K562 (cell line): ENCODE results near the gene EML1.

Experiments used
- BDP1 ChIP-seq: IDR thresholded peaks from 3 replicates; pipeline ENCODE4 v1.6.1; 2011; ENCODE audit not compliant: insufficient read length, insufficient read depth
- CBX1 ChIP-seq: sonication (generic); IDR thresholded peaks from 2 replicates; pipeline ENCODE4 v1.6.1; 2016; ENCODE audit warnings: antibody characterized with exemption, low read depth, mild to moderate bottlenecking
- FOXP1 ChIP-seq: sonication (generic); formaldehyde crosslinking; IDR thresholded peaks from 2 replicates; pipeline ENCODE4 v1.8.0; 2022; ENCODE audit warnings: mild to moderate bottlenecking, missing genetic modification reagents
- MEF2A ChIP-seq: IDR thresholded peaks from 2 replicates; pipeline ENCODE4 v1.6.1; 2011; ENCODE audit warnings: low read depth, mild to moderate bottlenecking, low read length, moderate library complexity; ENCODE audit not compliant: control insufficient read depth
- POLR2A ChIP-seq: fragments of 450-650 bp; conservative IDR thresholded peaks from 2 replicates; pipeline ENCODE4 v1.6.1; 2016
- POLR2AphosphoS5 ChIP-seq: IDR thresholded peaks from 2 replicates; pipeline ENCODE4 v1.6.1; 2011; ENCODE audit warnings: mild to moderate bottlenecking, low read depth, low read length, moderate library complexity; ENCODE audit not compliant: control insufficient read depth, insufficient read depth
- SIN3A ChIP-seq, 2 experiments: fragments of 150-350 bp in 1 of 2; IDR thresholded peaks; 2 replicates each; pipeline ENCODE4 v1.6.1; 2011 to 2016; ENCODE audit warnings: borderline replicate concordance in 2 of 2, low read depth in 2 of 2, low read length in 2 of 2, mild to moderate bottlenecking in 2 of 2, moderate library complexity in 2 of 2; ENCODE audit not compliant: control insufficient read depth in 1 of 2
- SMAD1 ChIP-seq: fragments of 150-350 bp; IDR thresholded peaks from 2 replicates; pipeline ENCODE4 v1.6.1; 2014; ENCODE audit warnings: low read length, low read depth; ENCODE audit not compliant: partially characterized antibody
- ZKSCAN1 ChIP-seq: fragments of 150-350 bp; IDR thresholded peaks from 2 replicates; pipeline ENCODE4 v1.6.1; 2016; ENCODE audit warnings: low read depth, low read length
- ZNF316 ChIP-seq: fragments of 450-650 bp; IDR thresholded peaks from 2 replicates; pipeline ENCODE4 v1.6.1; 2016
- TF ChIP-seq, protein P1 (sequence below): fragments of 450-650 bp; IDR thresholded peaks from one replicate; pipeline ENCODE4 v1.6.1; 2018; ENCODE audit warnings: mild to moderate bottlenecking, moderate library complexity; ENCODE audit not compliant: partially characterized antibody
- TF ChIP-seq, protein P2 (sequence below): sonication (generic); formaldehyde crosslinking; IDR thresholded peaks from 2 replicates; pipeline ENCODE4 v1.8.1; 2023; ENCODE audit warnings: mild to moderate bottlenecking, missing genetic modification reagents

DNA sequence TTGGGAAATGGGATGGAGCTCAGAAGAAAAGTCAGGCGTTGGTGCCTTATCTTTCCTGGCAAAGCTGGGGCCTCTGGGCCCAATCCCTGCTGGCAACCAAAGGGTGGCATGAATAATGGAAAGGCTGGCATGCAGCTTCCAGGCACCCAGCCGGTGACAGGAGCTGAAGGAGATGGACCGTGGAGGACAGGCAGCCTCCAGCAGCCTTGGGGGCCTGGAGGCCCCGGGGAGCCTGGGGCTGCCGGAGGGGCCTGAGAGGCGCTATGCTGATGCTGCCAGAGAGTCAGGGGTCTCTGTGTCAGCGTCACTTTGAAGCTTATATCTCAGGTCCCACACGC lies 38.2 kb upstream of the EML1 start:
- TF ChIP-seq SIN3A (IDR thresholded peaks at IDR 0.05; ENCODE audit: borderline replicate concordance in 2 of 2, control insufficient read depth in 1 of 2, low read depth in 2 of 2, low read length in 2 of 2) = no peak
- no peak for TF ChIP-seq SMAD1
- TF ChIP-seq CBX1 = no peak
- no peak for TF ChIP-seq ZNF316
- TF ChIP-seq, protein P1, sequence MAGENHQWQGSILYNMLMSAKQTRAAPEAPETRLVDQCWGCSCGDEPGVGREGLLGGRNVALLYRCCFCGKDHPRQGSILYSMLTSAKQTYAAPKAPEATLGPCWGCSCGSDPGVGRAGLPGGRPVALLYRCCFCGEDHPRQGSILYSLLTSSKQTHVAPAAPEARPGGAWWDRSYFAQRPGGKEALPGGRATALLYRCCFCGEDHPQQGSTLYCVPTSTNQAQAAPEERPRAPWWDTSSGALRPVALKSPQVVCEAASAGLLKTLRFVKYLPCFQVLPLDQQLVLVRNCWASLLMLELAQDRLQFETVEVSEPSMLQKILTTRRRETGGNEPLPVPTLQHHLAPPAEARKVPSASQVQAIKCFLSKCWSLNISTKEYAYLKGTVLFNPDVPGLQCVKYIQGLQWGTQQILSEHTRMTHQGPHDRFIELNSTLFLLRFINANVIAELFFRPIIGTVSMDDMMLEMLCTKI = no peak
- TF ChIP-seq, protein P2, sequence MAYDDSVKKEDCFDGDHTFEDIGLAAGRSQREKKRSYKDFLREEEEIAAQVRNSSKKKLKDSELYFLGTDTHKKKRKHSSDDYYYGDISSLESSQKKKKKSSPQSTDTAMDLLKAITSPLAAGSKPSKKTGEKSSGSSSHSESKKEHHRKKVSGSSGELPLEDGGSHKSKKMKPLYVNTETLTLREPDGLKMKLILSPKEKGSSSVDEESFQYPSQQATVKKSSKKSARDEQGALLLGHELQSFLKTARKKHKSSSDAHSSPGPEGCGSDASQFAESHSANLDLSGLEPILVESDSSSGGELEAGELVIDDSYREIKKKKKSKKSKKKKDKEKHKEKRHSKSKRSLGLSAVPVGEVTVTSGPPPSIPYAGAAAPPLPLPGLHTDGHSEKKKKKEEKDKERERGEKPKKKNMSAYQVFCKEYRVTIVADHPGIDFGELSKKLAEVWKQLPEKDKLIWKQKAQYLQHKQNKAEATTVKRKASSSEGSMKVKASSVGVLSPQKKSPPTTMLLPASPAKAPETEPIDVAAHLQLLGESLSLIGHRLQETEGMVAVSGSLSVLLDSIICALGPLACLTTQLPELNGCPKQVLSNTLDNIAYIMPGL = no peak
- TF ChIP-seq POLR2AphosphoS5 = no peak
- no peak for TF ChIP-seq BDP1
- TF ChIP-seq MEF2A = no peak
- TF ChIP-seq FOXP1 (CRISPR knock-in tag) = no peak
- TF ChIP-seq ZKSCAN1 = no peak
- no peak for TF ChIP-seq POLR2A
